Measurements from ENCODE around the gene GPER1.
"Not testable (repeated sequence)": the region's sequence is repeated elsewhere in the genome, so short reads cannot be mapped to it uniquely, and the experiment has no call there.

The GPER1 gene

GRCh38 chr7:1104516-1105179, 16.7 kb downstream of the GPER1 start:
- no peak for DNase-seq

- no peak for DNase-seq
These were observed 17.3 kb downstream of the GPER1 start for GRCh38 chr7:1105189-1105588.

GRCh38 chr7:1106063-1106792, 18.3 kb downstream of the GPER1 start:
- no peak for DNase-seq

- DNase-seq: no peak
These were observed 19.0 kb downstream of the GPER1 start for GRCh38 chr7:1106793-1107421.

- no peak for DNase-seq
These were observed 20.5 kb downstream of the GPER1 start for GRCh38 chr7:1108264-1108920.

- DNase-seq: no peak
These were observed 21.8 kb downstream of the GPER1 start for GRCh38 chr7:1109581-1110310.

- no peak for DNase-seq
These were observed 22.4 kb downstream of the GPER1 start for GRCh38 chr7:1110358-1110757.

GRCh38 chr7:1111156-1111555, 23.2 kb downstream of the GPER1 start:
- DNase-seq: no peak

GRCh38 chr7:1112109-1112508, 24.2 kb downstream of the GPER1 start:
- DNase-seq: no peak

GRCh38 chr7:1112625-1113547, 25.0 kb downstream of the GPER1 start:
- DNase-seq: no peak

GRCh38 chr7:1113548-1113885, 25.6 kb downstream of the GPER1 start:
- DNase-seq: no peak

- DNase-seq: no peak
These were observed 26.2 kb downstream of the GPER1 start for GRCh38 chr7:1114088-1114487.

- no peak for DNase-seq
These were observed 26.6 kb downstream of the GPER1 start for GRCh38 chr7:1114505-1114904.

- DNase-seq: not testable (repeated sequence)
These were observed 27.5 kb downstream of the GPER1 start for GRCh38 chr7:1115171-1116045.

- DNase-seq: not testable (repeated sequence)
These were observed 28.6 kb downstream of the GPER1 start for GRCh38 chr7:1116383-1117008.

- no peak for DNase-seq
These were observed 29.5 kb downstream of the GPER1 start for GRCh38 chr7:1117321-1117928.

GRCh38 chr7:1119201-1119600, 31.3 kb downstream of the GPER1 start:
- DNase-seq: no peak

- DNase-seq: no peak
These were observed 32.9 kb downstream of the GPER1 start for GRCh38 chr7:1120791-1121190.

- DNase-seq: no peak
These were observed 33.6 kb downstream of the GPER1 start for GRCh38 chr7:1121476-1121875.
